SK-N-SH (cell line): ENCODE results near the gene ARHGEF7.

Source experiments
- CTCF ChIP-seq: fragments of 200-600 bp; sonication (generic); IDR thresholded peaks from 2 replicates; pipeline ENCODE4 v1.6.1; 2017; ENCODE audit warnings: antibody characterized with exemption, mild to moderate bottlenecking, moderate library complexity
- EP300 ChIP-seq, 2 experiments: IDR thresholded peaks; 2 replicates each; pipeline versions ENCODE4 v1.4.0 to v1.6.1; 2012; ENCODE audit warnings: borderline replicate concordance in 1 of 2, low read depth in 1 of 2, low read length in 1 of 2
- MXI1 ChIP-seq: IDR thresholded peaks from 2 replicates; pipeline ENCODE4 v1.6.1; 2012; ENCODE audit warnings: mild to moderate bottlenecking, low read depth, low read length, improper control_type of control experiment
- NFIC ChIP-seq: IDR thresholded peaks from 2 replicates; pipeline ENCODE4 v1.4.0; 2012; ENCODE audit warnings: borderline replicate concordance
- NRF1 ChIP-seq: IDR thresholded peaks from 2 replicates; pipeline ENCODE4 v1.6.1; 2012; ENCODE audit warnings: low read depth, mild to moderate bottlenecking, low read length
- RCOR1 ChIP-seq: fragments of 150-350 bp; IDR thresholded peaks from 2 replicates; pipeline ENCODE4 v1.6.1; 2017; ENCODE audit warnings: antibody characterized with exemption, low read length
- SIN3A ChIP-seq: IDR thresholded peaks from 2 replicates; pipeline ENCODE4 v1.6.1; 2012; ENCODE audit warnings: low read depth, mild to moderate bottlenecking, low read length, moderate library complexity, borderline replicate concordance

- no peak for TF ChIP-seq RCOR1
- no peak for TF ChIP-seq NRF1
- no peak for TF ChIP-seq NFIC
- TF ChIP-seq SIN3A = no peak
- TF ChIP-seq CTCF = no peak
- no peak for TF ChIP-seq EP300 (IDR thresholded peaks at IDR 0.05; ENCODE audit: borderline replicate concordance in 1 of 2, low read depth in 1 of 2, low read length in 1 of 2)
- TF ChIP-seq MXI1 = no peak
Measured at GRCh38 chr13:111330066-111330610, 215.0 kb downstream of the ARHGEF7 start.
